ENCODE data around the gene MDGA2. TPM values are rescaled to one million over a fixed set of nuclear protein-coding genes. Genes with fewer than 3 reads are reported as not detected.
"Not testable (repeated sequence)": the region's sequence is repeated elsewhere in the genome, so short reads cannot be mapped to it uniquely, and the experiment has no call there.

Gene MDGA2
- total RNA-seq, 2 donors from 2014 or later, result not detected

DNA sequence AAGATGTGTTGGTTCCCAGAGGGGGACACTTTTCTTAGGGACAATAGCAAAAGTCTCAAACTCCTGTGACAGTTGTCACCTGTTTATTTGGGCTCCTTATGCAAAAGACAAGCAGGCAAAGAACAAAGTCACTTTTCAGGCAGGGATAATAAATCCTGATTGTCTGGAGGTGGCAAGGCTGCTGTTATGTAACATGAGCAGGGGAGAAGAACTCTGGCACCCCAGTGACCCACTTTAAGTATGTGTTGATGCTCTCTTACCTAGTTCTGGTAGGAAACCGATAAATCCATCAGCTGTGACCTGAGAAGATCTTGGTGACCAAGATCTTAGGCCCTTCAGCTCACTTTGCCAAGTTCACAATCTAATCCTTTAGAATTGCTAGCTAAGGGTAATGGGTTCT, 17.4 kb downstream of the MDGA2 start:
- Histone ChIP-seq H3K4me1 (no peaks in the 10 kb centered on the region), H3K36me3 (no peaks in the 10 kb centered on the region), H3K9me3 (no peaks in the 10 kb centered on the region), H3K27me3 (no peaks in the 10 kb centered on the region), H3K27ac (no peak overlapping the region), H3K4me3 (no peak overlapping the region)
- DNase-seq (ENCODE audit: low spot score), result no peak
- TF ChIP-seq, protein P1, sequence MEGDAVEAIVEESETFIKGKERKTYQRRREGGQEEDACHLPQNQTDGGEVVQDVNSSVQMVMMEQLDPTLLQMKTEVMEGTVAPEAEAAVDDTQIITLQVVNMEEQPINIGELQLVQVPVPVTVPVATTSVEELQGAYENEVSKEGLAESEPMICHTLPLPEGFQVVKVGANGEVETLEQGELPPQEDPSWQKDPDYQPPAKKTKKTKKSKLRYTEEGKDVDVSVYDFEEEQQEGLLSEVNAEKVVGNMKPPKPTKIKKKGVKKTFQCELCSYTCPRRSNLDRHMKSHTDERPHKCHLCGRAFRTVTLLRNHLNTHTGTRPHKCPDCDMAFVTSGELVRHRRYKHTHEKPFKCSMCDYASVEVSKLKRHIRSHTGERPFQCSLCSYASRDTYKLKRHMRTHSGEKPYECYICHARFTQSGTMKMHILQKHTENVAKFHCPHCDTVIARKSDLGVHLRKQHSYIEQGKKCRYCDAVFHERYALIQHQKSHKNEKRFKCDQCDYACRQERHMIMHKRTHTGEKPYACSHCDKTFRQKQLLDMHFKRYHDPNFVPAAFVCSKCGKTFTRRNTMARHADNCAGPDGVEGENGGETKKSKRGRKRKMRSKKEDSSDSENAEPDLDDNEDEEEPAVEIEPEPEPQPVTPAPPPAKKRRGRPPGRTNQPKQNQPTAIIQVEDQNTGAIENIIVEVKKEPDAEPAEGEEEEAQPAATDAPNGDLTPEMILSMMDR (IDR thresholded peaks at IDR 0.05), result no peak

DNA sequence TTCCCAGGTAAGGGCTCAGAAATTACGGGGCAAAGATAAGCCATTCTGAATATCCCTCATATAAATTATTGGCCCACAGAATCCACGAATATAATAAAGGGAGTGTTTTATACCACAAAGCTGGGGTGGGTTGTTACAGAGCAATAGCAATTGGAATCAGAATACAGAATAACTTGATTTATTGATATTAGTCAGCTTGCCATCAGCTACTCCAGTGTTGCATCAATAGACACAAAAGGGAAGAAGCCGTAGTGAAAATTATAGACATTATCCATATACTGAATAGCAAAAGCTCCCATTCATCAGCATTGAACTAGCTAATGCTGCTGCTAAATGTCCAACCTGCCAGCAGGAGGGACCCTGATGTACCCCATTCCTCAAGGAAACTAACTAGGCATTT, 18.3 kb downstream of the MDGA2 start:
- H3K27ac ChIP-seq, result no peak overlapping the region
- H3K4me1 ChIP-seq, result no peaks in the 10 kb centered on the region
- H3K36me3 ChIP-seq, result no peaks in the 10 kb centered on the region
- no peak overlapping the region for H3K4me3 ChIP-seq
- no peak for DNase-seq (ENCODE audit: low spot score)
- H3K9me3 ChIP-seq, result no peaks in the 10 kb centered on the region
- no peaks in the 10 kb centered on the region for H3K27me3 ChIP-seq
- TF ChIP-seq, protein P1 (IDR thresholded peaks at IDR 0.05), result no peak

DNA sequence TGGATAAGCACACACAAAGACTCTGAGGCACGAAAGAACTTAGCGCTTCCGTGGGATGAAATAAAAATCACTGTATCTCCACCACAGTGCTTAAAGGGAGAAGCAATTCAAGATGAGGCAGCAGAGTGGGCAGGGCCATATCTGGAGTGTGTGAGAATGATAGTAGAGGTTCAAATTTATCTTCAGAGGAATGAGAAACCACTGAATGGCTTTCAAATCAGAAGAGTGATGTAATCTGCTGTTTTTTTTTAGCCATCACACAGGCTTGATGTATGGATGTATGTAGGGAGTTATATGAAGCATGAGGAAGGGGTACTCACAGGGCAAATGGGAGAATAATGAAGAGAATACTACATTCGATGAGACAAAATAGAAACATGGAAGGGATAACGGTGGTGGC, 24.1 kb downstream of the MDGA2 start:
- H3K4me1 ChIP-seq, result no peaks in the 10 kb centered on the region
- TF ChIP-seq, protein P1 (IDR thresholded peaks at IDR 0.05), result no peak

DNA sequence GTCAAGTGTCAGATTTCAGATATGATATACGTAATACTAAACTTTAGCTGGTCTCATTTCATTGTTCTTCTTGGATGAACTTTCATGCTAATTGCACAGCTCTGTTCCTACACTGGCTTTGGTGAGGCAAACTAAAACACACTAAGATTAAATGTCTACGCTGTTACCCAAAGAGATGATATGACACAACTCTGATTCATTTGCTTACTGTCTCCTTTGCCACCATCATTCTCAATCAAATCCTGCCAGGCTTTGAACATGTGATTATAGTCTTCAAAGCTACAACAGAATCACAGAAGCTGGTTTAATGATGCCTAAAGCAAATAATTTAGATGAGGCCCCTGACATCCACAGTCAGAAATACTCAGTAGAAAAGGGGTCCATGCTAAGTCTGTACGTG, 37.7 kb downstream of the MDGA2 start:
- no peak for DNase-seq (ENCODE audit: low spot score)
- Histone ChIP-seq H3K4me3 (no peak overlapping the region), H3K36me3 (no peaks in the 10 kb centered on the region), H3K4me1 (no peaks in the 10 kb centered on the region), H3K9me3 (no peaks in the 10 kb centered on the region), H3K27ac (no peak overlapping the region), H3K27me3 (no peaks in the 10 kb centered on the region)
- TF ChIP-seq, protein P1 (IDR thresholded peaks at IDR 0.05), result no peak

More for the DNA sequence above, 24.1 kb downstream of the MDGA2 start:
- Histone ChIP-seq H3K9me3 (no peaks in the 10 kb centered on the region), H3K4me3 (no peak overlapping the region), H3K27me3 (no peaks in the 10 kb centered on the region), H3K27ac (no peak overlapping the region), H3K36me3 (no peaks in the 10 kb centered on the region)
- no peak for DNase-seq (ENCODE audit: low spot score)

DNA sequence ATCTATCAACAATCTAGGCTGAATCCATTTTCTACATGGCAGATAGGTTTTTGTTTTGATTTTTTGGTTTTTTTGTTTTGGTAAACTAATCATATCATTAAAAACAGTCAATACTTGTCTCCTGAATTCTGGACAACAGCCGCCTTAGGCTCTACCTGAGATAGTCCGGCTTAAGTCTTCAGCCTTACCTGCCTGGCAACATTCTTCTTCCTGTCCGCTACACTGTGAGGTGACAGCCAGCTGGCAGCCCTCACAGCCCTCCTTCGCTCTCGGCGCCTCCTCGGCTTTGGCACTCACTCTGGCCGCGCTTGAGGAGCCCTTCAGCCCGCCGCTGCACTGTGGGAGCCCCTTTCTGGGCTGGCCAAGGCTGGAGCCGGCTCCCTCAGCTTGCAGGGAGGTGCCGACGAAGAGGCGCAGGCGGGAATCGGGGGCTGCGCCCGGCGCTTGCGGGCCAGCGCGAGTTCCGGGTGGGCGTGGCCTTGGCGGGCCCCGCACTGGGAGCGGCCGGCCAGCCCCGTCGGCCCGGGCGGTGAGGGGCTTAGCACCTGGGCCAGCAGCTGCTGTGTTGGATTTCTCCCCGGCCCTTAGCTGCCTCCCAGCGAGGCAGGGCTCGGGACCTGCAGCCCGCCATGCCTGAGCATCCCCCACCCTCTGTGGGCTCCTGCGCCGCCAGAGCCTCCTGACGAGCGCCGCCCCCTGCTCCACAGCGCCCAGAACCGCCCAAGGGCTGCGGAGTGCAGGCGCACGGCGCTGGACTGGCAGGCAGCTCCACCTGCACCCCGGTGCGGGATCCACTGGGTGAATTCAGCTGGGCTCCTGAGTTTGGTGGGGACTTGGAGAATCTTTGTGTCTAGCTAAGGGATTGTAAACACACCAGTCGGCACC, 49.0 kb downstream of the MDGA2 start:
- TF ChIP-seq, protein P1 (IDR thresholded peaks at IDR 0.05), result no peak
- H3K9me3 ChIP-seq, result no peaks in the 10 kb centered on the region
- no peaks in the 10 kb centered on the region for H3K27me3 ChIP-seq
- H3K4me3 ChIP-seq, result no peak overlapping the region
- no peaks in the 10 kb centered on the region for H3K36me3 ChIP-seq
- H3K4me1 ChIP-seq, result no peaks in the 10 kb centered on the region
- DNase-seq (ENCODE audit: low spot score), result no peak
- H3K27ac ChIP-seq, result no peak overlapping the region

DNA sequence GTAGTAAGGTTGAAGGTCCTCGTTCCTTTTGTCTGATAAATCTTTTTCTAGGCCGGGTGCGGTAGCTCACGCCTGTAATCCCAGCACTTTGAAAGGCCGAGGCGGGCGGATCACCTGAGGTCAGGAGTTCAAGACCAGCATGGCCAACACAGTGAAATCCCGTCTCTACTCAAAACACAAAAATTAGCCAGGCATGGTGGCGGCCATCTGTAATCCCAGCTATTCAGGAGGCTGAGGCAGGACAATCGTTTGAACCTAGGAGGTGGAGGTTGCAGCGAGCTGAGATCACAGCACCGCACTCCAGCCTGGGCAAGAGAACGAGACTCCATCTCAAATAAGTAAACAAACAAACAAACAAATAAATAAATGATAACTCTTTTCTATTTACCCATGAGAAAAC, 51.3 kb downstream of the MDGA2 start:
- not testable (repeated sequence) for H3K4me1 ChIP-seq; DNase-seq (ENCODE audit: low spot score); H3K27me3 ChIP-seq; H3K9me3 ChIP-seq; H3K27ac ChIP-seq; H3K36me3 ChIP-seq; H3K4me3 ChIP-seq
